GM12891 (cell line): ENCODE data around the gene MTFR2.

Source experiments
- PAX5 ChIP-seq: IDR thresholded peaks from 2 replicates; pipeline ENCODE4 v1.6.1; 2011; ENCODE audit warnings: low read length, moderate library complexity, mild to moderate bottlenecking; ENCODE audit not compliant: insufficient read depth, severe bottlenecking
- POLR2A ChIP-seq: IDR thresholded peaks from 2 replicates; pipeline ENCODE4 v1.6.1; 2011; ENCODE audit warnings: low read depth, low read length, control low read depth
- POLR2AphosphoS5 ChIP-seq: IDR thresholded peaks from 2 replicates; pipeline ENCODE4 v1.6.1; 2011; ENCODE audit warnings: low read depth, low read length, control low read depth
- POU2F2 ChIP-seq: IDR thresholded peaks from 2 replicates; pipeline ENCODE4 v1.6.1; 2011; ENCODE audit warnings: low read depth, mild to moderate bottlenecking, control low read depth, low read length, moderate library complexity
- SPI1 ChIP-seq: IDR thresholded peaks from 2 replicates; pipeline ENCODE4 v1.6.1; 2011; ENCODE audit warnings: low read depth, low read length, control low read depth
- TAF1 ChIP-seq: IDR thresholded peaks from 2 replicates; pipeline ENCODE4 v1.6.1; 2011; ENCODE audit warnings: low read depth, low read length, control low read depth

DNA sequence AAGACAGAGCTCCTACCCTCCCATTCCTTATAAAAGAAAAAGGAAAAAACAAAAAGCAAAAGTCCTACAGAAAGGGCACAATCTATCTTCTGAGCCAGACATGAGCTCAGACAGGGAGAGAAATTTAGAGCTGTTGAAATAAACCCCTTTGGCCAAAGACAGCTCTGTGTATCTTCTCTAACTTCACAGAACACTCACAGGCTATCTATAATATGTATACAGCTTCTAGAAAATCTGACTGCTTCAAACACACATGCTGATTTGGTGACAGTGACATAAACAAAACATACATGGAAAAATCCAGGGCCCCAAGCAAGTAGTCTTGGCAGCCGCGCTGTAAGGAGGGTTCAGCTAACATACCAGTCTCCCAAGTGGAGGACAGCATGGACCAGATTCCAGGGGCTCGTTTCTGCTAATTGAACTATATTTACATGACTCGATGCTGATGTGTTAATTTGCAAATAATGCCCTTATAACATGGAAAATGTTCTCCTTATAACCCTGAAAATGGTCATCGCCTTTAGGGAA is 37.0 kb downstream of the MTFR2 start:
- TF ChIP-seq POU2F2 (no peak), POLR2A (no peak), TAF1 (no peak), POLR2AphosphoS5 (no peak), SPI1 (no peak), PAX5 (no peak)
